HepG2 (cell line): ENCODE data around the gene VAMP3. TPM values are rescaled to one million over a fixed set of nuclear protein-coding genes. Genes with fewer than 3 reads are reported as not detected.
A peak's percentile ranks its signal among the peaks of the same experiment; 100 is the strongest.

ENCODE experiments used
- ATAC-seq: fragments of 200-7000 bp; cut with Tn5 transposase; 3 replicates; pipeline ENCODE4 v1.9.1; 2020; ENCODE audit warnings: mild to moderate bottlenecking, moderate library complexity
- BruUV-seq: library from RNA; stranded (reverse); fragments of 400-500 nt; replicated peaks from 2 replicates; lab custom pipeline; 2021; lab: Mats Ljungman, UMichigan
- CTCF ChIA-PET: fragments of 300-600 bp; formaldehyde crosslinking; extraction: SDS; loops from one replicate; lab custom pipeline; 2021; ENCODE audit warnings: low total read pairs, inconsistent platforms, low intra/inter-chr PET ratio; lab: Yijun Ruan, JAX
- POLR2A ChIA-PET: fragments of 350-600 bp; sonication (Branson Sonifier 250); formaldehyde crosslinking; loops from one replicate; lab custom pipeline; 2020; ENCODE audit warnings: antibody characterized with exemption, inconsistent platforms; lab: Yijun Ruan, JAX
- DNase-seq: peaks from one replicate; pipeline ENCODE4 v3.0.0-alpha.2; 2015; ENCODE audit warnings: low spot score
- FAIRE-seq: peaks from 3 replicates; lab custom pipeline; 2011; peaks lifted over from hg19 to GRCh38; lab: Jason Lieb, UNC
- H2AFZ ChIP-seq: one replicate; pipeline ENCODE4 v1.6.1; 2011; ENCODE audit warnings: low read length, inconsistent platforms
- H3K27ac ChIP-seq: fragments of 300-600 bp; 3 replicates; pipeline ENCODE4 v1.8.0; 2011; ENCODE audit warnings: mixed run types, mild to moderate bottlenecking, mixed read lengths, low read length, inconsistent platforms; ENCODE audit not compliant: insufficient read depth; ENCODE audit errors: extremely low read length
- H3K27me3 ChIP-seq, 2 experiments: fragments of 200-600 bp in 1 of 2; 2 replicates in 1 of 2; 3 replicates in 1 of 2; pipeline versions ENCODE4 v1.6.0 to v1.8.0; 2011; ENCODE audit warnings: low read length in 2 of 2, mild to moderate bottlenecking in 2 of 2, moderate library complexity in 2 of 2, inconsistent platforms in 1 of 2; ENCODE audit not compliant: insufficient read depth in 2 of 2, control insufficient read depth in 1 of 2
- H3K36me3 ChIP-seq, 2 experiments: fragments of 200-600 bp in 1 of 2; replicated peaks in 1 of 2; 2 replicates in 1 of 2; 3 replicates in 1 of 2; pipeline versions ENCODE4 v1.5.1 to v1.8.0; 2011; ENCODE audit warnings: low read length in 2 of 2, inconsistent platforms in 1 of 2; ENCODE audit not compliant: insufficient read depth in 2 of 2, control insufficient read depth in 1 of 2
- H3K4me1 ChIP-seq: 2 replicates; pipeline ENCODE4 v1.5.1; 2012; ENCODE audit warnings: low read length, inconsistent platforms; ENCODE audit not compliant: insufficient read depth
- H3K4me2 ChIP-seq: 2 replicates; pipeline ENCODE4 v1.6.0; 2011; ENCODE audit warnings: low read depth, low read length, inconsistent platforms
- H3K4me3 ChIP-seq, 3 experiments: fragments of 200-600 bp in 1 of 3; sonication (generic), shearing (Covaris generic) in 1 of 3; replicated peaks in 1 of 3; 2 replicates each; pipeline ENCODE4 v1.5.1; 2011 to 2016; ENCODE audit warnings: low read length in 3 of 3, inconsistent platforms in 2 of 3, low read depth in 2 of 3, mild to moderate bottlenecking in 2 of 3, control low read depth in 1 of 3, mixed read lengths in 1 of 3; ENCODE audit not compliant: insufficient read depth in 1 of 3
- H3K79me2 ChIP-seq: one replicate; pipeline ENCODE4 v1.6.1; 2011; ENCODE audit warnings: low read length, inconsistent platforms; ENCODE audit not compliant: insufficient read depth
- H3K9ac ChIP-seq: 2 replicates; pipeline ENCODE4 v1.6.0; 2011; ENCODE audit warnings: mild to moderate bottlenecking, low read depth, low read length, inconsistent platforms; ENCODE audit not compliant: insufficient read depth
- H3K9me3 ChIP-seq: 2 replicates; pipeline ENCODE4 v1.5.1; 2012; ENCODE audit warnings: mild to moderate bottlenecking, low read length
- H4K20me1 ChIP-seq: 2 replicates; pipeline ENCODE4 v1.6.0; 2011; ENCODE audit warnings: inconsistent platforms, mild to moderate bottlenecking, low read length, moderate library complexity; ENCODE audit not compliant: insufficient read depth
- FOXJ3 ChIP-seq: sonication (generic); formaldehyde crosslinking; IDR thresholded peaks from 2 replicates; pipeline ENCODE4 v1.4.0; 2020; ENCODE audit warnings: missing genetic modification reagents, mild to moderate bottlenecking, borderline replicate concordance
- GABPA ChIP-seq, 2 experiments: IDR thresholded peaks; 2 replicates each; pipeline ENCODE4 v1.6.1; 2011 to 2016; ENCODE audit warnings: low read depth in 2 of 2, low read length in 1 of 2, missing biosample characterization in 1 of 2, missing genetic modification characterization in 1 of 2
- ISL2 ChIP-seq: sonication (generic); formaldehyde crosslinking; IDR thresholded peaks from 2 replicates; pipeline ENCODE4 v1.5.0; 2020; ENCODE audit warnings: missing genetic modification reagents
- NBN ChIP-seq: fragments of 450-650 bp; conservative IDR thresholded peaks from 2 replicates; pipeline ENCODE4 v1.6.1; 2017
- RBFOX2 ChIP-seq: fragments of 200-400 bp; formaldehyde crosslinking; IDR thresholded peaks from 2 replicates; pipeline ENCODE4 v1.6.1; 2017; ENCODE audit warnings: low read depth, mild to moderate bottlenecking, low read length
- ZNF256 ChIP-seq: sonication (generic); formaldehyde crosslinking; conservative IDR thresholded peaks from 2 replicates; pipeline ENCODE4 v1.4.0; 2020; ENCODE audit warnings: missing genetic modification reagents
- ZNF780A ChIP-seq: sonication (generic); formaldehyde crosslinking; IDR thresholded peaks from 2 replicates; pipeline ENCODE4 v1.8.0; 2022; ENCODE audit warnings: mild to moderate bottlenecking, missing genetic modification reagents, moderate library complexity
- WGBS: methylation state at CpG from one replicate; pipeline ENCODE4 v1.1.6; 2017; ENCODE audit warnings: low lambda C conversion rate; 5-methylcytosine and 5-hydroxymethylcytosine counted together
- in situ Hi-C: cut with HindIII; loops from 2 replicates; pipeline ENCODE4 v1.10.0; 2017; ENCODE audit warnings: low pct_unique_long_range_greater_than_20kb; ENCODE audit not compliant: extremely low pct_ligation_motif_present
- intact Hi-C: fragments of 100-400 bp; cut with micrococcal nuclease; formaldehyde crosslinking; loops from one replicate; pipeline ENCODE4 v1.10.0; 2022; ENCODE audit not compliant: unreplicated experiment
- polyA plus RNA-seq, 8 experiments: library from polyadenylated mRNA; depleted of rRNA in 3 of 8; stranded (reverse) in 7 of 8; unstranded in 1 of 8; fragments of >200 nt; fragmentation: Illumina TruSeq in 4 of 8; extraction: Trizol in 4 of 8; gene quantifications; 2 replicates each; pipeline versions ENCODE4 v1.2.1 to v1.2.3, GENCODE V29; 2011 to 2016; ENCODE audit warnings: low read depth in 4 of 8, missing spikeins in 1 of 8, mixed read lengths in 1 of 8; ENCODE audit not compliant: insufficient read depth in 1 of 8
- total RNA-seq, 5 experiments: library from RNA; depleted of rRNA; stranded (reverse); fragments of >200 nt; fragmentation: Illumina TruSeq; extraction: Trizol; gene quantifications; 2 replicates each; pipeline ENCODE4 v1.2.3, GENCODE V29; 2016; ENCODE audit warnings: low read depth in 1 of 5

The VAMP3 gene
- total and polyA plus RNA-seq, 2 of the 13 experiments (the other 11 are each of a cell fraction or from before 2014, with no cell fraction given), result 75.3 to 88.7 TPM

GRCh38 chr1:7771823-7772299 is 765 bp downstream of the VAMP3 start (continued):
- TF ChIP-seq GABPA (IDR thresholded peaks at IDR 0.05; ENCODE audit: low read depth, low read length) (no peak), GABPA (CRISPR knock-in tag; IDR thresholded peaks at IDR 0.05; ENCODE audit: low read depth) (0 out of 2 replicates have a peak, but pooled peaks have one; percentile 12), ISL2 (CRISPR knock-in tag) (no peak), ZNF780A (0 out of 2 replicates have a peak, but pooled peaks have one; percentile 32), NBN (no peak), FOXJ3 (CRISPR knock-in tag) (no peak)

- CTCF ChIA-PET, result no interaction called here
- TF ChIP-seq ZNF256 (CRISPR knock-in tag), result no peak
- 0 out of 2 replicates have a peak, but pooled peaks have one; percentile 24 for TF ChIP-seq RBFOX2
- TF ChIP-seq, all 625 proteins: peak for 1
- DNase-seq (no peak), FAIRE-seq (no peak), ATAC-seq (no peak)
- Histone ChIP-seq H4K20me1 (no peaks in the 10 kb centered on the region), H3K27me3 (no peaks in the 10 kb centered on the region), H3K9ac (no peak overlapping the region), H3K79me2 (peaks cover 27% of the 10 kb centered on the region), H2AFZ (no peak overlapping the region), H3K9me3 (no peaks in the 10 kb centered on the region), H3K4me3 (no peak overlapping the region), H3K36me3 (peaks cover 14 to 50% of the 10 kb centered on the region in 2 experiments; a peak in 4 of 5 replicates), H3K4me2 (no peak overlapping the region), H3K4me1 (peaks cover 28% of the 10 kb centered on the region), H3K27ac (no peak overlapping the region)
- in situ Hi-C loops (no loop called here), intact Hi-C loops (no loop called here)
- no TSS peak for BruUV-seq
- POLR2A ChIA-PET, result no interaction called here
- 94% methylated on average over 3 of the region's 3 CpGs for WGBS
These were observed 6.5 kb downstream of the VAMP3 start for GRCh38 chr1:7777591-7777990.
